HTERT RPE-1 (cell line): ENCODE results near the gene SPP1.
"Not testable (repeated sequence)": the region's sequence is repeated elsewhere in the genome, so short reads cannot be mapped to it uniquely, and the experiment has no call there.

Experiments used
- in situ Hi-C: fragments of 300-500 bp; cut with MboI; formaldehyde crosslinking; loops from 4 replicates; pipeline ENCODE4 v1.14.3; 2020; ENCODE audit warnings: low sequenced_read_pairs

Gene SPP1

DNA sequence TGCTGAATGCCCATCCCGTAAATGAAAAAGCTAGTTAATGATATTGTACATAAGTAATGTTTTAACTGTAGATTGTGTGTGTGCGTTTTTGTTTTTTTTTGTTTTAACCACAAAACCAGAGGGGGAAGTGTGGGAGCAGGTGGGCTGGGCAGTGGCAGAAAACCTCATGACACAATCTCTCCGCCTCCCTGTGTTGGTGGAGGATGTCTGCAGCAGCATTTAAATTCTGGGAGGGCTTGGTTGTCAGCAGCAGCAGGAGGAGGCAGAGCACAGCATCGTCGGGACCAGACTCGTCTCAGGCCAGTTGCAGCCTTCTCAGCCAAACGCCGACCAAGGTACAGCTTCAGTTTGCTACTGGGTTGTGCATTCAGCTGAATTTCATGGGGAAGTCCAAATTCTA is at the start of gene SPP1:
TSS of gene SPP1 (plus strand) at position 249 of the 400 bp plus-strand sequence. CDS start 1,182 bp downstream, outside the sequence.
- in situ Hi-C loops: no loop called here

DNA sequence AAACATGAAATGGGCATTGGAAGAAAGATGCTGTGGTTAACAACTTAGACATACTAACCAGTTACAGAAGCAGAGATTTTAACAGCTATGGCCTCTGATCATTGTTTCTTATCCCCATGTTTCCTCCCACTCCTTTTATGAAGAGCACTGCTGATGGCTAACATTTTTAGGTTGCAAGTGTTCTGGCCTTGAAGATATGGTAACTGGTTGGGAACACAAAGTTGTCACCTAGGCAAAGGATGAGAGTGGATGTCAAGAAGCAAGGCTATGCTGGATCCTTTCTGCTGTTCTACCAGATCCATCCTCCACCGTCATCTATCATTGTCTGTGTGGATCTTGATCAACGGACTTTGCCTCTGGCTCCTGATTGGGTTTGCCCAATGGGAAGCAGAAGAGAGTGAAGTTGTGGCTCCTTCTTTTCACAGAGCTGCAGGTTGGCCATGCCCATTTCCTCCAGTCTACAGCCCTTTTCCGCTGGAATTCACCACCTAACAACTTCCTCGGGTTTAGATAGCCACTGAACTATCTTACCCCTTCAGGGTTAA is 48.9 kb upstream of the SPP1 start:
- in situ Hi-C loops: no loop called here

- in situ Hi-C loops: no loop called here
These were observed 44.9 kb upstream of the SPP1 start for GRCh38 chr4:87930629-87931028.

- in situ Hi-C loops: no loop called here
These were observed 43.6 kb upstream of the SPP1 start for GRCh38 chr4:87931932-87932331.

- in situ Hi-C loops: no loop called here
These were observed 42.8 kb upstream of the SPP1 start for GRCh38 chr4:87932718-87933141.

- in situ Hi-C loops: no loop called here
These were observed 42.2 kb upstream of the SPP1 start for GRCh38 chr4:87933337-87933736.

DNA sequence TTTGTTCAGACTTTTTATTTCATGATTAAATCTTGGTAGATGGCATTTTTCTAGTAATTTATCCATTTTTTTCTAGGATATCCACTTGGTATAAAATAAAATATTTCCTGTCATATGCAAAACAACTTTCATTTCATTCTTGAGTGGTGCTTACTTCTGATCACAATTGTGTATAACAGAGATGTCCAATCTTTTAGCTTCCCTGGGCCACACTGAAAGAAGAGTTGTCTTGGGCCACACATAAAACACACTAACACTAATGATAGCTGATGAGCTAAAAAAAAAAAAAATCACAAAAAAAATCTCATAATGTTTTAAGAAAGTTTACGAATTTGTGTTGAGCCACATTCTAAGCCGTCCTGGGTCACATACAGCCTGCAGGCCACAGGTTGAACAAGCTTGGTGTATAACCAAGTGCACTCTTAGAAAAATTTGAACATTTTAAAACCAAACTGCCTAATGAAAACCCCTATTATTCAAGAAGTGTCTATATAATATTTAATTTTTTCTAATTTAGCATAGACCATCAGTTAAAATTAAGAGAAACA is 41.3 kb upstream of the SPP1 start:
- in situ Hi-C loops: no loop called here

- in situ Hi-C loops: no loop called here
These were observed 40.5 kb upstream of the SPP1 start for GRCh38 chr4:87934973-87935372.

GRCh38 chr4:87935954-87936353 is 39.6 kb upstream of the SPP1 start:
- in situ Hi-C loops: not testable (repeated sequence)

GRCh38 chr4:87937523-87937922 is 38.0 kb upstream of the SPP1 start:
- in situ Hi-C loops: no loop called here

DNA sequence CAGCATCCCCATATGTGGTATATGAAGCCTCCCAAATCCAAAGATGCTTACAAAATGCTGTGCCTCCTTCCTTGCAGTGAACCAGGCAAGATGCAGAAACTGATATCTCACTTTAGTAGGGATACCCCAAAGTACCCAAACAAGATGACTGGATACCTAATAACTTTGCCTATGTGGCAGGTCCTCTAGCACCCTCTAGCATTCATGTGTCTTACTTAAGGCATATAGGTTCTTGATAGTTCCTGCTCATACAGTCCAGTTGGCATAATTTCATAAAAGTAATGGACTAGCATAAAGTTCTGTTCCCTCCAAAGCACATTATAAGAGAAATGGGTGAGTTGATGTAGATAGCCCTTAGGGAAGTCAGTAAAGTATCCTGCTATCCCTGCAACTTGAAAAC is 36.8 kb upstream of the SPP1 start:
- in situ Hi-C loops: no loop called here

DNA sequence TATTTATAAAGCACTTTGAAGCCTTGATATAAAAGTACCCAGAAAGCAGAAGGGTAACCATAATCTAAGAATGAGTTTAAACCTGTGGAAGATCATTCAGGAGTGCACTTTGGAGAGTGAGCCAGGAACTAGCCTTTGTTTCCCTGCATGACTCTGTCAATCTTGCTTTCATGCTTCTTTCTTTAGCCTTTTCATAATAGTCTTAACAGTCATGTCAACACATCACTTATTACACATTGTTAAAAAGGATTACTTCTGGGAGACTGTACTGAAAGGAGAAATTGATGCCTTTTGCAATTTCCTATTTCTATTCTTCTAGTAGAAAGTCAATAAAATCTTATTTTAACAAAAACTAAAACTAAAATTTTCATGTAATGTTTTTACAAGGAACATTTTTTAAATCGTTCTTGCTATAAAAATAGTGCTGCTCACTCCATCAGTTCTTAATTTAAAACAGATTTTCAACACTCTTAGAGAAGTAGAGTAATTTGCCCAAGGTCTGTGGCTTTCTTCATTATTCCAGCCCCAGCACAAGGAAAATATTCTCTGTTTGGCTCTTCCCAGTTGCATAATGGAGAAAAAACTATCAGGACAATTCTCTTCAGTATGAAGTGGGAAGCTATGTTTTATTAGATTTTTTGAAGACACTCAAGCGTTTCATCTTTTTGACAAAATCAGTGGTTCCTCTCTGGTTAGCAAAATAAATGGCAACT is 35.4 kb upstream of the SPP1 start:
- in situ Hi-C loops: no loop called here

- in situ Hi-C loops: not testable (repeated sequence)
These were observed 34.7 kb upstream of the SPP1 start for GRCh38 chr4:87940809-87941208.

- in situ Hi-C loops: no loop called here
These were observed 33.7 kb upstream of the SPP1 start for GRCh38 chr4:87941537-87942392.

- in situ Hi-C loops: no loop called here
These were observed 31.8 kb upstream of the SPP1 start for GRCh38 chr4:87943660-87944149.

DNA sequence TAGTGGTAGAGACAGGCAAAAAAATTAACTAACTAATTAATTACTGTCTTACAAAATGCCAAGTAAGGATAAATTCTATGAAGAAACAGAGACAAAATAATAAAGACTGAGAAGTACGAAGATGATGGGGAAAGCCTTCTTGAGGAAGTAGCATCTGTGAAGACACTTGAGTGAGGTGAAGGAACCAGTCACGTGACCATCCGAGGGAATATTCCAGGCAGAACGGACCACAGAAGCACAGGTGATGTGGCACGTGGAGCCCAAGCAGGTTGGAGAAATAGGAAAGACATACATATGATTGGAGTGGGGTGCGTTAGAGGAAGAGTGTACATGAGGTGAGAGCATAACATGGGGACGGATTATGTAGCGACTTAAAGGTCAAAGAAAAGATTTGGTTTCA is 30.5 kb upstream of the SPP1 start:
- in situ Hi-C loops: no loop called here

- in situ Hi-C loops: no loop called here
These were observed 28.7 kb upstream of the SPP1 start for GRCh38 chr4:87946766-87947165.

DNA sequence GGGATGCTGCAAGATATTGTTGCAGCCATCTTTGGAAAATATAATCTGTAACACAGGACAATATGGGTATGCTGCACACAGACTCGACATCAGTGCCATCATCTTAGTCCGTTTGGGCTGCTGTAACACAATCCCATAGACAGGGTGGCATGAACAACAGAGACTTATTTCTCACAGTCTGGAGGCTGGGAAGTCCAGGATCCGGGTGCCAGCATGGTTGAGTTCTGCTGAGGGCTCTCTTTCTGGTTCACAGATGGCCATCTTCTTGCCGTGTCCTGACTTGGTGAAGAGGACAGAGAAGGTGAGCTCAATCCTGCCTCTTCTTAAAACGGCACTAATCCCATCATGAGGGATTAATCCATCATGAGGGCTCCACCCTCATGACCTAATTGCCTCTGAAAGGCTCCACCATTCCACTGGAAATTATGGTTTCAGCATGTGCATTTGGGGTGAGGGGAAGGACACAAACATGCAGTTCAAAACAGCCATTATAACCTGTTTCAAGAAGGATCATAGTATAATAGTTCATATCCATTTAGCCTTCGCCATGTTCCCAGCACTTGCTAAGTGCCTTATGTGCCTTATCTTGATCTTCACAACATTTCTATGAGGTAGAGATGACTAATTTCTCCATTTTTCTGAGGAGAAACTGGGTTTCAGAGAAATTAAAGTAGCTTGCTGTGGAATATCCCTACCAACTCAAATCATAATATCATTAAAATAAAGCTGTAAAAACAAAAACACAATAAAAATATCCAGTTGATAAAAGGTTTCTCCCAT is 27.9 kb upstream of the SPP1 start:
- in situ Hi-C loops: no loop called here

GRCh38 chr4:87949961-87950360 is 25.6 kb upstream of the SPP1 start:
- in situ Hi-C loops: no loop called here

- in situ Hi-C loops: no loop called here
These were observed 25.0 kb upstream of the SPP1 start for GRCh38 chr4:87950493-87950892.
